Esophagus squamous epithelium (tissue), 5 donors: ENCODE data around the gene DNAJB4. TPM values are rescaled to one million over a fixed set of nuclear protein-coding genes. Genes with fewer than 3 reads are reported as not detected.
A peak's percentile ranks its signal among the peaks of the same experiment; 100 is the strongest.
"Not testable (repeated sequence)": the region's sequence is repeated elsewhere in the genome, so short reads cannot be mapped to it uniquely, and the experiment has no call there.

ENCODE experiments used
- DNase-seq: peaks from one replicate; lab custom pipeline; 2025; lab: John Stamatoyannopoulos, UW
- H3K27ac ChIP-seq, 4 donors: fragments of 200-600 bp; sonication (generic); one replicate each; pipeline ENCODE4 v1.5.1; 2016 to 2019; ENCODE audit warnings: mild to moderate bottlenecking in 1 of 4
- H3K27me3 ChIP-seq, 4 donors: fragments of 200-600 bp; sonication (generic); 1 replicate in 3 of 4; 2 replicates in 1 of 4; pipeline versions ENCODE4 v1.5.1 to v1.6.0; 2017 to 2021; ENCODE audit warnings: antibody characterized with exemption in 1 of 4
- H3K36me3 ChIP-seq, 3 donors: fragments of 200-600 bp; sonication (generic); one replicate each; pipeline ENCODE4 v1.5.1; 2016 to 2019
- H3K4me1 ChIP-seq, 3 donors: fragments of 200-600 bp; sonication (generic); one replicate each; pipeline ENCODE4 v1.5.1; 2017 to 2019
- H3K4me3 ChIP-seq, 4 donors: fragments of 200-600 bp; sonication (generic); 1 replicate in 3 of 4; 2 replicates in 1 of 4; pipeline ENCODE4 v1.5.1; 2016 to 2019; ENCODE audit warnings: mild to moderate bottlenecking in 2 of 4, moderate library complexity in 1 of 4
- H3K9me3 ChIP-seq, 3 donors: fragments of 200-600 bp; sonication (generic); one replicate each; pipeline ENCODE4 v1.5.1; 2016 to 2019
- POLR2A ChIP-seq, 4 donors: fragments of 450-650 bp; IDR thresholded peaks; one replicate each; pipeline ENCODE4 v1.6.1; 2017; ENCODE audit warnings: antibody characterized with exemption in 4 of 4, mild to moderate bottlenecking in 4 of 4, moderate library complexity in 3 of 4
- WGBS, 2 donors: methylation state at CpG; one replicate each; pipeline ENCODE4 v1.1.5; 2018; 5-methylcytosine and 5-hydroxymethylcytosine counted together
- intact Hi-C: fragments of 100-400 bp; cut with DNase I; formaldehyde crosslinking; loops from one replicate; pipeline ENCODE4 v1.15.0; 2022
- small RNA-seq, 4 donors: library from RNA; depleted of rRNA; stranded (forward); fragments of <200 nt; gene quantifications; one replicate each; pipeline ENCODE3, GENCODE V24; 2016
- total RNA-seq, 4 donors: library from RNA; depleted of rRNA; stranded (reverse); fragments of >200 nt; gene quantifications; one replicate each; pipeline ENCODE4 v1.1.0, GENCODE V29; 2016
- TF ChIP-seq, protein P1 (sequence below), 6 experiments: fragments of 450-650 bp in 4 of 6; fragments of 200-600 bp in 2 of 6; sonication (generic) in 2 of 6; IDR thresholded peaks; one replicate each; pipeline ENCODE4 v1.5.1; 2016 to 2019; ENCODE audit warnings: antibody characterized with exemption in 6 of 6, mild to moderate bottlenecking in 4 of 6, moderate library complexity in 4 of 6
- donor health status: DM: yes; HTN: yes; CAD: no.

DNAJB4 gene
- total RNA-seq, 4 donors from 2014 or later, result 11.9 to 27.3 (median 22.5) TPM

DNA sequence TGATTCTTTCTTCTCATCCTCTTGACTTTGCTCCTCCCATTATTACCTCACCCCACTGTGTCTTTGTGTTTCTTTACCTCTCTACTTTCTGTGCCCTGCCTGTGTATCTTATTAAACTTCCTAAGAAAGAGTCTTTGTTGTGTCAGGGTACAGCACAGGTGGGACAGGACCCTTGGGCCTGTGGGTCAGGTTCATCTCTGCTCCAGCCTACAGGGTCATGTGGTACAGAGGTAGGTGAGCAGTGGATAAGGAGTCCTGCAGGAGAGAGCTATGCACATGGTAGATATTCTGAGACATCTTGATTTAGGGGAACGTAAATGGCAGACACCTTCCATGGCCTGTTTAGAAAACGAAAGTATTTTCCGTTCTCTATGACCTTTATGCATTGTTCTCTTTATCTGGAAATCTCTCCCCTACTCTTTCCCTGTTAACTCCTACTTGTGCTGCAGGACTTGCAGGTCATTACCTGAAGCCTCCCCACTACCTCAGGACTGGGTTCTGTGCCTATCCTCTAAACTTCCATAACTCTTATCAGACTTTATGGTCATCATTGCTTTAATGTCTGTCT, 50.9 kb downstream of the DNAJB4 start:
- no peak for TF ChIP-seq POLR2A (IDR thresholded peaks at IDR 0.05)
- TF ChIP-seq, protein P1, sequence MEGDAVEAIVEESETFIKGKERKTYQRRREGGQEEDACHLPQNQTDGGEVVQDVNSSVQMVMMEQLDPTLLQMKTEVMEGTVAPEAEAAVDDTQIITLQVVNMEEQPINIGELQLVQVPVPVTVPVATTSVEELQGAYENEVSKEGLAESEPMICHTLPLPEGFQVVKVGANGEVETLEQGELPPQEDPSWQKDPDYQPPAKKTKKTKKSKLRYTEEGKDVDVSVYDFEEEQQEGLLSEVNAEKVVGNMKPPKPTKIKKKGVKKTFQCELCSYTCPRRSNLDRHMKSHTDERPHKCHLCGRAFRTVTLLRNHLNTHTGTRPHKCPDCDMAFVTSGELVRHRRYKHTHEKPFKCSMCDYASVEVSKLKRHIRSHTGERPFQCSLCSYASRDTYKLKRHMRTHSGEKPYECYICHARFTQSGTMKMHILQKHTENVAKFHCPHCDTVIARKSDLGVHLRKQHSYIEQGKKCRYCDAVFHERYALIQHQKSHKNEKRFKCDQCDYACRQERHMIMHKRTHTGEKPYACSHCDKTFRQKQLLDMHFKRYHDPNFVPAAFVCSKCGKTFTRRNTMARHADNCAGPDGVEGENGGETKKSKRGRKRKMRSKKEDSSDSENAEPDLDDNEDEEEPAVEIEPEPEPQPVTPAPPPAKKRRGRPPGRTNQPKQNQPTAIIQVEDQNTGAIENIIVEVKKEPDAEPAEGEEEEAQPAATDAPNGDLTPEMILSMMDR (IDR thresholded peaks at IDR 0.05), result no peak
- H3K9me3 ChIP-seq, result no peaks in the 10 kb centered on the region
- no peaks in the 10 kb centered on the region for H3K27me3 ChIP-seq
- intact Hi-C loops, result no loop called here
- no peak for DNase-seq
- H3K27ac ChIP-seq, result peak overlapping the region in 1 of 4 donors; percentile 34
- H3K4me1 ChIP-seq, result peaks cover 0 to under 1% (median 0%) of the 10 kb centered on the region in 3 donors
- no peak overlapping the region for H3K4me3 ChIP-seq
- WGBS, 2 donors, result 66 to 70% methylated on average over 3 of the region's 3 CpGs
- H3K36me3 ChIP-seq, result no peaks in the 10 kb centered on the region

DNA sequence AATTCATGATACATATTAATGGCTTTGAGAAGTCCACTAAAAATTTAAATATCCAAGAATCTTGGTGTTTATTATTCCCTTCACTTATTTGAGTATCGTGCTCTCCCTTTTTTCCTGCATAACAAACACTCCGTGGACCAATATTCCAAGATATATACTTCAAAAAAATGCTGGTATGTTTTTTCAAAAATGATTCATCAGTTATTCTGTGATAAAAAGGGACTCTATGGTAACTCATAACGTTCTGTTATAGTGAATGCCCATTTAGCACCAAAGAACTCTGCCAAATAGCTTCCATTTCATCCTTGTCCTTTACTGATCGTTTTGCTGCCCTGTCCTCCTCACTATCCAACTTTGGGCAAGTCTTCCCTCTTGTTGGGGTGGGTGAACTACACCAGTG, 53.9 kb downstream of the DNAJB4 start:
- intact Hi-C loops, result no loop called here
- H3K4me1 ChIP-seq, result peaks cover 0 to 20% (median 4%) of the 10 kb centered on the region in 3 donors
- H3K27me3 ChIP-seq, result no peaks in the 10 kb centered on the region
- H3K27ac ChIP-seq, result no peak overlapping the region
- H3K9me3 ChIP-seq, result no peaks in the 10 kb centered on the region
- WGBS, 2 donors, result 67 to 80% methylated on average over 4 of the region's 4 CpGs
- no peak overlapping the region for H3K4me3 ChIP-seq
- TF ChIP-seq, protein P1 (IDR thresholded peaks at IDR 0.05), result no peak
- no peak for TF ChIP-seq POLR2A (IDR thresholded peaks at IDR 0.05)
- DNase-seq, result no peak
- no peaks in the 10 kb centered on the region for H3K36me3 ChIP-seq

DNA sequence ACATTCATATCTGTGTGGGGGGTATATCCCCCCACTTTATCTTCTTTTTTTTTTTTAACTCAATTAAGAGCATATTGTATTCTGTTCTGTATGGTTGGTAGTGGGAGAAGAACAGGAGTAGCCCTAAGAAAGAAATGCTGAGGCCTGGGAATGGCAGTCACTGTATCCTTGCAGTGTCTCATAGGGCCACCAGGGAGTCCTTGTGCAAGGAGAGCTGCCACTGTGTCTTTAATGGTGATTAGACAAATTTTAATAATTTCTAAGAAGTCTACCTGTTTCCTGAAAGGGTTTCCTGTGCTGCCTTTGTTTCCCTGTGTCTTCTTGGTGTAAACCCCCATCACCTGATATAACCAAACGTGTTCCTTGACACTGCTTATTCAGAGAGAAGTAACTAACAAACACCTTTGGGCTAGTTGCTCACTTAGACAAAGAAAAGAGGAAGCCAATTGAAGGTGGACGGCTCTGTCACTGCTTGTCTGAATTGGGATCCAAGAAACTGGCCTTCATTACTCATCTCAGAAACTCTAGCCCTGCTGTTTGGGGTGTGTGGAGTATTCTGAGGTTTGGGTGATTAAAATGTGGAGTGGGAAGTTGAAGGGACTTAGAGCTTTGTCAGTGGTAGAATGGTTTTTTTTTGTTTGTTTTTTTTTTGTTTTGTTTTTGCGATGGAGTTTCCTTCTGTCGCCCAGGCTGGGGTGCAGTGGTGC, 56.3 kb downstream of the DNAJB4 start:
- no peak for TF ChIP-seq POLR2A (IDR thresholded peaks at IDR 0.05)
- TF ChIP-seq, protein P1 (IDR thresholded peaks at IDR 0.05), result peak in 2 of 6 experiments; percentile 14 to 53
- H3K27me3 ChIP-seq, result no peaks in the 10 kb centered on the region
- H3K9me3 ChIP-seq, result no peaks in the 10 kb centered on the region
- H3K27ac ChIP-seq, result peak overlapping the region in 3 of 4 donors; percentile 11 to 59 (median 56)
- intact Hi-C loops, result no loop called here
- no peaks in the 10 kb centered on the region for H3K36me3 ChIP-seq
- WGBS, 2 donors, result 58 to 59% methylated on average over 4 of the region's 4 CpGs
- H3K4me1 ChIP-seq, result peaks cover 0 to 20% (median 4%) of the 10 kb centered on the region in 3 donors
- no peak for DNase-seq
- no peak overlapping the region for H3K4me3 ChIP-seq

DNA sequence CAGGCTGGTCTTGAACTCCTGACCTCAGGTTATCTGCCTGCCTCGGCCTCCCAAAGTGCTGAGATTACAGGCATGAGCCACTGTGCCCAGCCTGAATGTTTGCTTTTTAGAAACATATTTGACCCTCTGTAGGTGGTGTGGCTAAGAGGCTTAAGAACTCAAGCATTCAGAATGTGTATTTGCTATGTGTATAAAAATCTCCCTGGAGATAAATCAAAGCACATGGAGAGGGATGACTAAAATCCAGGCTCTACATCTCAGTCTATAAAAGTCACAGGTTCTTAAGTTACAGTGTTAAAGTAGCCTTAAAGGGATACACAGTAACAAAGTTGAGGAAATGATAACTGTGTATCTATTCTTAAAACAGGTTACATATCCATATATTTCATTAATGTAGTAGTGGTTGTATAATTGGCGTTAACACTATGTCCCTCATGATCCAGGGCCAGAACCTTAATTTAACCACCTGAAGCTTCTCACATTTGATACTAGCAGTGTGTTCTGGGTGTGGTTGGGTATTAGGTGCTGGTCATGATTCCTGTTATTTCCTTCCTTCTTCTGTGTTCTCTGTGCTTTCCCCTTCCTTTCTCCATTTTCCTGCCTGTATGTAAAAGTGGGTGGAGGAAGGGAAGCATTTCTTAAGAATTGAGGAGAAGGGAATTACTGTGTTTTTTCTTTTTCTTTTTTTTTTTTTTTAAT, 57.2 kb downstream of the DNAJB4 start:
- H3K9me3 ChIP-seq, result no peaks in the 10 kb centered on the region
- no peak for DNase-seq
- WGBS, 2 donors, result 59 to 82% methylated on average over 2 of the region's 2 CpGs
- no peak for TF ChIP-seq POLR2A (IDR thresholded peaks at IDR 0.05)
- TF ChIP-seq, protein P1 (IDR thresholded peaks at IDR 0.05), result no peak
- peaks cover 0 to 20% (median 4%) of the 10 kb centered on the region in 3 donors for H3K4me1 ChIP-seq
- H3K36me3 ChIP-seq, result no peaks in the 10 kb centered on the region
- H3K27me3 ChIP-seq, result no peaks in the 10 kb centered on the region
- peak overlapping the region; percentile 11 to 59 (median 44) for H3K27ac ChIP-seq
- H3K4me3 ChIP-seq, result no peak overlapping the region
- intact Hi-C loops, result no loop called here

DNA sequence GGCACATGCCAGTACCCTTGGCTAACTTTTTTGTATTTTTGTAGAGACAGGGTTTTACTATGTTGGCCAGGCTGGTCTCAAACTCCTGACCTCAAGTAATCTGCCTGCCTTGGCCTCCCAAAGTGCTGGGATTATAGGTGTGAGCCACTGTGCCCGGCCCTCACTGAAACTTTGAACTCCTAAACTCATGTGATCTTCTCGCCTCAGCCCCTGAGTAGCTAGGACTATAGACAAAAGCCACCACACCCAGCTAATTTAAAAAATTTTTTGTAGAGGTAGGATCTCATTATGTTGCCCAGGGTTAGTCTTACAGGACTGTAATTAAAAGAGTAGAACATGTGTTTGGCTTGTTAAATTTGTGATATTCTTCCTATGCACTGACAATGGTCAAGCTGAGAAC, 60.1 kb downstream of the DNAJB4 start:
- H3K9me3 ChIP-seq, H3K27me3 ChIP-seq, H3K36me3 ChIP-seq, H3K4me3 ChIP-seq, H3K27ac ChIP-seq, DNase-seq, intact Hi-C loops: not testable (repeated sequence)
- H3K4me1 ChIP-seq, result peaks cover 0 to 22% (median 4%) of the 10 kb centered on the region in 3 donors
- 88 to 89% methylated on average over 1 to 2 of the region's 2 CpGs for WGBS, 2 donors

Small RNA genes lying within 50 kb of the gene (small RNA-seq; reads per million reads assigned to genes)
- 0 to 0.09 (median 0) reads per million in 4 donors for gene AC103591.3

Other genes with a start within 250 kb of the DNAJB4 start
- 10 to 100 TPM; 20.2 to 61.6 (median 34.3) TPM for gene USP33, start 245.1 kb upstream of the DNAJB4 start, total RNA-seq
- gene MIGA1, start 225.3 kb upstream of the DNAJB4 start, total RNA-seq, result 10 to 100 TPM in 1 of 4 donors, 1 to 10 TPM in 3; 3.8 to 12.6 (median 7.5) TPM
- gene NEXN, start 116.3 kb upstream of the DNAJB4 start, total RNA-seq, result 10 to 100 TPM in 2 of 4 donors, 1 to 10 TPM in 1, under 1 TPM in 1; 0.76 to 34.1 (median 8.2) TPM
- gene FUBP1, start 25.9 kb upstream of the DNAJB4 start, total RNA-seq, result 100 to 1,000 TPM in 2 of 4 donors, 10 to 100 TPM in 2; 44.6 to 103 (median 77.8) TPM
- gene GIPC2, start 41.0 kb downstream of the DNAJB4 start, total RNA-seq, result 1 to 10 TPM; 2.8 to 4.2 (median 3.7) TPM